GM12878 (cell line): ENCODE data around the gene RHOF. TPM values are rescaled to one million over a fixed set of nuclear protein-coding genes. Genes with fewer than 3 reads are reported as not detected.

Source experiments
- ATAC-seq: fragments of 200-7000 bp; cut with Tn5 transposase; 3 replicates; pipeline ENCODE4 v1.9.1; 2020; ENCODE audit warnings: mild to moderate bottlenecking, moderate library complexity
- BruUV-seq: library from RNA; stranded (reverse); fragments of 400-500 nt; replicated peaks from 2 replicates; lab custom pipeline; 2021; lab: Mats Ljungman, UMichigan
- CTCF ChIA-PET: fragments of 300-600 bp; sonication (Branson Sonifier 250); formaldehyde crosslinking; extraction: SDS; loops from one replicate; lab custom pipeline; 2021; ENCODE audit warnings: inconsistent platforms; lab: Yijun Ruan, JAX
- POLR2A ChIA-PET: fragments of 350-600 bp; formaldehyde crosslinking; extraction: SDS; loops from one replicate; lab custom pipeline; 2021; ENCODE audit warnings: inconsistent platforms; lab: Charles Lee
- RAD21 ChIA-PET: fragments of 300-600 bp; sonication (Branson Sonifier 250); formaldehyde crosslinking; loops from one replicate; lab custom pipeline; 2023; ENCODE audit warnings: antibody characterized with exemption; ENCODE audit not compliant: unreplicated experiment; lab: Charles Lee
- SMC1A ChIA-PET: fragments of 300-600 bp; sonication (Branson Sonifier 250); formaldehyde crosslinking; loops from one replicate; lab custom pipeline; 2023; ENCODE audit not compliant: unreplicated experiment, uncharacterized antibody; lab: Charles Lee
- DNase-seq: peaks from one replicate; pipeline ENCODE4 v3.0.0-alpha.2; 2011; ENCODE audit warnings: low read depth, low spot score
- FAIRE-seq: peaks from 3 replicates; lab custom pipeline; 2011; peaks lifted over from hg19 to GRCh38; lab: Jason Lieb, UNC
- H2AFZ ChIP-seq: 2 replicates; pipeline ENCODE4 v1.6.0; 2011; ENCODE audit warnings: low read depth, low read length, control low read depth; ENCODE audit not compliant: control insufficient read depth
- H3K27ac ChIP-seq: 2 replicates; pipeline ENCODE4 v1.5.1; 2011; ENCODE audit warnings: control low read depth; ENCODE audit not compliant: control insufficient read depth, insufficient read depth
- H3K27me3 ChIP-seq, 2 experiments: replicated peaks in 1 of 2; 2 replicates each; pipeline versions ENCODE4 v1.6.0 to v1.6.1; 2011; ENCODE audit warnings: low read length in 1 of 2; ENCODE audit not compliant: control insufficient read depth in 2 of 2, insufficient read depth in 2 of 2
- H3K36me3 ChIP-seq, 2 experiments: 2 replicates each; pipeline ENCODE4 v1.5.1; 2011; ENCODE audit warnings: low read length in 1 of 2; ENCODE audit not compliant: control insufficient read depth in 2 of 2, insufficient read depth in 2 of 2
- H3K4me1 ChIP-seq: 2 replicates; pipeline ENCODE4 v1.6.1; 2011; ENCODE audit warnings: mild to moderate bottlenecking, low read length, moderate library complexity, mixed read lengths; ENCODE audit not compliant: control insufficient read depth, insufficient read depth
- H3K4me2 ChIP-seq: 2 replicates; pipeline ENCODE4 v1.6.0; 2011; ENCODE audit warnings: control low read depth; ENCODE audit not compliant: control insufficient read depth, insufficient read depth
- H3K4me3 ChIP-seq: fragments of 200-600 bp; sonication (generic); 2 replicates; pipeline ENCODE4 v1.5.1; 2016
- H3K79me2 ChIP-seq: 2 replicates; pipeline ENCODE4 v1.6.0; 2011; ENCODE audit warnings: low read length; ENCODE audit not compliant: control insufficient read depth, insufficient read depth
- H3K9ac ChIP-seq: 2 replicates; pipeline ENCODE4 v1.8.0; 2011; ENCODE audit warnings: low read length, control low read depth, mixed read lengths; ENCODE audit not compliant: control insufficient read depth, insufficient read depth
- H3K9me3 ChIP-seq: replicated peaks from 3 replicates; pipeline ENCODE4 v1.5.1; 2011; ENCODE audit warnings: mild to moderate bottlenecking, low read length; ENCODE audit not compliant: control insufficient read depth, insufficient read depth
- H4K20me1 ChIP-seq: 2 replicates; pipeline ENCODE4 v1.6.0; 2011; ENCODE audit not compliant: control insufficient read depth, insufficient read depth
- HDAC6 ChIP-seq: fragments of 200-600 bp; sonication (generic); IDR thresholded peaks from one replicate; pipeline ENCODE4 v1.8.0; 2017; ENCODE audit warnings: antibody characterized with exemption; ENCODE audit not compliant: unreplicated experiment
- MTA3 ChIP-seq: IDR thresholded peaks from 2 replicates; pipeline ENCODE4 v1.6.1; 2012; ENCODE audit warnings: low read length, inconsistent platforms, borderline replicate concordance
- NFIC ChIP-seq: IDR thresholded peaks from 2 replicates; pipeline ENCODE4 v1.6.1; 2012; ENCODE audit warnings: low read depth, mild to moderate bottlenecking, inconsistent platforms, low read length, moderate library complexity
- NFYA ChIP-seq: IDR thresholded peaks from 2 replicates; pipeline ENCODE4 v1.6.1; 2011; ENCODE audit warnings: low read depth, mild to moderate bottlenecking, low read length, improper control_type of control experiment, borderline replicate concordance
- ZBTB40 ChIP-seq: fragments of 450-650 bp; IDR thresholded peaks from 2 replicates; pipeline ENCODE4 v1.6.1; 2016; ENCODE audit warnings: mild to moderate bottlenecking, moderate library complexity, borderline replicate concordance
- WGBS: methylation state at CpG from one replicate; pipeline ENCODE4 v1.1.6; 2016; ENCODE audit warnings: low lambda C conversion rate; ENCODE audit not compliant: insufficient replicate concordance, insufficient coverage; ENCODE audit errors: missing lambda C conversion rate; 5-methylcytosine and 5-hydroxymethylcytosine counted together
- in situ Hi-C: fragments of 300-500 bp; cut with MboI; formaldehyde crosslinking; loops from 9 replicates; pipeline ENCODE4 v1.14.3; 2018; ENCODE audit warnings: mixed read lengths
- intact Hi-C: fragments of 100-400 bp; cut with micrococcal nuclease; formaldehyde crosslinking; loops from one replicate; pipeline ENCODE4 v1.14.2; 2022; ENCODE audit not compliant: unreplicated experiment
- polyA plus RNA-seq, 11 experiments: library from polyadenylated mRNA; depleted of rRNA in 4 of 11; unstranded in 6 of 11; stranded (reverse) in 5 of 11; fragments of >200 nt; fragmentation: Nextera tagmentation in 4 of 11; fragmentation: Illumina TruSeq in 1 of 11; extraction: Ambion mirVana in 4 of 11; extraction: Trizol in 1 of 11; gene quantifications; 1 replicate in 1 of 11; 2 replicates in 10 of 11; pipeline versions ENCODE4 v1.2.1 to v1.2.3, GENCODE V29; 2011 to 2016; ENCODE audit warnings: inconsistent platforms in 2 of 11, missing spikeins in 2 of 11, low read depth in 1 of 11
- total RNA-seq, 4 experiments: library from RNA; depleted of rRNA in 3 of 4; stranded (reverse); fragments of >200 nt in 3 of 4; fragmentation: Illumina TruSeq in 1 of 4; extraction: Trizol in 1 of 4; gene quantifications; 2 replicates each; pipeline versions ENCODE4 v1.2.1 to v1.2.3, GENCODE V29; 2013 to 2021

The RHOF gene
- total and polyA plus RNA-seq, 10 of the 15 experiments (the other 5 are each of a cell fraction or from before 2014, with no cell fraction given) = 6.1 to 78.7 (median 39.7) TPM

GRCh38 chr12:121741743-121742142 is 51.7 kb downstream of the RHOF start:
- Histone ChIP-seq H3K27me3 (no peaks in the 10 kb centered on the region), H3K79me2 (no peaks in the 10 kb centered on the region), H4K20me1 (no peaks in the 10 kb centered on the region), H3K4me1 (no peaks in the 10 kb centered on the region), H2AFZ (no peak overlapping the region), H3K4me2 (no peak overlapping the region), H3K9me3 (no peaks in the 10 kb centered on the region), H3K4me3 (no peak overlapping the region), H3K27ac (no peak overlapping the region), H3K36me3 (peaks cover 2 to 3% of the 10 kb centered on the region in 2 experiments; a peak in 2 of 4 replicates)
- in situ Hi-C loops = no loop called here
- DNase-seq (no peak), ATAC-seq (no peak)
- ChIA-PET SMC1A (no interaction called here), POLR2A (interaction anchor here (0.6 kb wide), 1 partner anchor 327 kb away, joined by 3 read pairs; no protein-coding TSS in a partner anchor), CTCF (no interaction called here), RAD21 (no interaction called here)
- 88% methylated on average over 6 of the region's 6 CpGs for WGBS
- intact Hi-C loops = no loop called here
- TF ChIP-seq NFYA (no peak), HDAC6 (no peak), NFIC (no peak)
- TF ChIP-seq, all 136 proteins: peak for 0
- FAIRE-seq = no peak
- no TSS peak for BruUV-seq
- H3K9ac ChIP-seq = no peak overlapping the region

DNA sequence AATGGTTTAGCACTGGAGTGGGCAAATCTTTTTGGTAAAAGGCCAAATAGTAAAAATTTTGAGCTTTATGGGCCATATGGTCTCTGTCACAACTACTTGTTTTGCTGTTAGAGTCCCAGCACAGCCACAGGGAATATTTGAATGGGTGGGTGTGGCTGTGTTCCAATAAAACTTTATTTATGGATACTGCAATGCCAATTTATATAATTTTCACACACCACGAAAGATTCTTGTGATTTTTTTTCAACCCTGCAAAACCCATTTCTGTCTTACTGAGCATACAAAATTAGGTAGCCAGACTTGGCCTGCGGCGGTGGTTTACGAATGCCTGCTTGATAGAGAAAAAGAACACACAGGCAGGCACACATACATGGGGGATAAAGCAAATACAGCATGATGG is 52.6 kb downstream of the RHOF start:
- BruUV-seq = no TSS peak
- POLR2A ChIA-PET = no interaction called here
- WGBS = 100% methylated on average over 4 of the region's 4 CpGs
- H3K4me2 ChIP-seq = no peak overlapping the region
- in situ Hi-C loops (no loop called here), intact Hi-C loops (no loop called here)
- H2AFZ ChIP-seq = no peak overlapping the region
- H4K20me1 ChIP-seq = no peaks in the 10 kb centered on the region
- no peak overlapping the region for H3K27ac ChIP-seq
- no peaks in the 10 kb centered on the region for H3K79me2 ChIP-seq
- no peaks in the 10 kb centered on the region for H3K4me1 ChIP-seq
- SMC1A ChIA-PET = no interaction called here
- H3K36me3 ChIP-seq = peaks cover 2 to 3% of the 10 kb centered on the region in 2 experiments; a peak in 2 of 4 replicates
- no peak overlapping the region for H3K4me3 ChIP-seq
- H3K27me3 ChIP-seq = no peaks in the 10 kb centered on the region
- DNase-seq = no peak
- no peak overlapping the region for H3K9ac ChIP-seq
- TF ChIP-seq MTA3 (no peak), ZBTB40 (peak; percentile 47; the same call in 1 of the 2 replicates)
- FAIRE-seq = no peak
- no peaks in the 10 kb centered on the region for H3K9me3 ChIP-seq
- CTCF ChIA-PET = no interaction called here
- RAD21 ChIA-PET = no interaction called here
- no peak for ATAC-seq
